ENCODE results near the gene CORO2A. TPM values are rescaled to one million over a fixed set of nuclear protein-coding genes. Genes with fewer than 3 reads are reported as not detected.

The CORO2A gene
- total and polyA plus RNA-seq, 2 of the 13 experiments (the other 11 are each of a cell fraction or from before 2014, with no cell fraction given) = 14.4 to 15.3 TPM

- no peak for TF ChIP-seq HOMEZ (CRISPR knock-in tag; IDR thresholded peaks at IDR 0.05; ENCODE audit: low read depth)
- TF ChIP-seq ZBTB3 (CRISPR knock-in tag; IDR thresholded peaks at IDR 0.05; ENCODE audit: borderline replicate concordance, low read depth) = no peak
- peak; percentile 35; the same call in 1 of the 2 replicates for TF ChIP-seq SALL1 (CRISPR knock-in tag; IDR thresholded peaks at IDR 0.05)
- TF ChIP-seq ZGPAT (CRISPR knock-in tag; IDR thresholded peaks at IDR 0.05) = no peak
- no peak for TF ChIP-seq ZNF230 (CRISPR knock-in tag; IDR thresholded peaks at IDR 0.05)
- TF ChIP-seq FOXP4 (CRISPR knock-in tag; IDR thresholded peaks at IDR 0.05) = peak; percentile 82
- no peak for TF ChIP-seq SOX13 (IDR thresholded peaks at IDR 0.05)
- TF ChIP-seq SOX13 (CRISPR knock-in tag; conservative IDR thresholded peaks at IDR 0.05 in 1 of 2, IDR thresholded peaks at IDR 0.05 in 1 of 2) = peak in 1 of 2 experiments; percentile 47; a peak in 1 of 4 replicates
- peak; percentile 71; the same call in 1 of the 2 replicates for TF ChIP-seq HDAC2 (CRISPR knock-in tag; IDR thresholded peaks at IDR 0.05)
- TF ChIP-seq ZNF556 (CRISPR knock-in tag; IDR thresholded peaks at IDR 0.05; ENCODE audit: borderline replicate concordance) = no peak
- 0 out of 2 replicates have a peak, but pooled peaks have one; percentile 23 for TF ChIP-seq RERE (CRISPR knock-in tag; IDR thresholded peaks at IDR 0.05; ENCODE audit: low read depth)
- TF ChIP-seq RBM39 (IDR thresholded peaks at IDR 0.05; ENCODE audit: low read depth, low read length, poor library complexity, severe bottlenecking) = peak; percentile 35
- no peak for TF ChIP-seq SMAD9 (CRISPR knock-in tag; IDR thresholded peaks at IDR 0.05)
- no peak for TF ChIP-seq ZNF296 (CRISPR knock-in tag; conservative IDR thresholded peaks at IDR 0.05)
- TF ChIP-seq ZNF549 (CRISPR knock-in tag; IDR thresholded peaks at IDR 0.05) = no peak
- TF ChIP-seq ZBTB7B (CRISPR knock-in tag; IDR thresholded peaks at IDR 0.05) = no peak
- peak; percentile 52 for TF ChIP-seq CEBPG (CRISPR knock-in tag; IDR thresholded peaks at IDR 0.05)
- TF ChIP-seq SIX4 (CRISPR knock-in tag; IDR thresholded peaks at IDR 0.05) = no peak
- no peak for TF ChIP-seq ZNF260 (CRISPR knock-in tag; IDR thresholded peaks at IDR 0.05; ENCODE audit: borderline replicate concordance, low read depth)
These were observed 23.4 kb downstream of the CORO2A start (continued) for GRCh38 chr9:98168941-98169488.

Measured in HepG2 (cell line).